Large intestine (tissue), 3 donors: Measurements from ENCODE around the gene RCC2. TPM values are rescaled to one million over a fixed set of nuclear protein-coding genes. Genes with fewer than 3 reads are reported as not detected.

Experiments
- DNase-seq, 2 donors: peaks; one replicate each; pipeline versions ENCODE4 v3.0.0 to v3.0.0-alpha.2; 2013
- H3K27ac ChIP-seq: one replicate; pipeline ENCODE4 v1.5.1; 2013; ENCODE audit warnings: low read length
- H3K27me3 ChIP-seq: 2 replicates; pipeline ENCODE4 v1.6.1; 2013; ENCODE audit warnings: low read length; ENCODE audit not compliant: control insufficient read depth, insufficient read depth
- H3K36me3 ChIP-seq: 2 replicates; pipeline ENCODE4 v1.6.1; 2013; ENCODE audit warnings: low read length; ENCODE audit not compliant: control insufficient read depth, insufficient read depth
- H3K4me1 ChIP-seq: one replicate; pipeline ENCODE4 v1.6.1; 2013; ENCODE audit warnings: low read length; ENCODE audit not compliant: control insufficient read depth, insufficient read depth
- H3K4me3 ChIP-seq: one replicate; pipeline ENCODE4 v1.5.1; 2013; ENCODE audit warnings: low read length
- H3K9me3 ChIP-seq: one replicate; pipeline ENCODE4 v1.6.1; 2013; ENCODE audit warnings: mild to moderate bottlenecking, low read depth, low read length, moderate library complexity; ENCODE audit not compliant: control insufficient read depth
- WGBS: methylation state at CpG from one replicate; pipeline ENCODE4 v1.1.5; 2013; ENCODE audit warnings: low lambda C conversion rate; ENCODE audit not compliant: insufficient coverage; 5-methylcytosine and 5-hydroxymethylcytosine counted together
- polyA plus RNA-seq: library from polyadenylated mRNA; unstranded; fragments of 120-200 nt; gene quantifications from one replicate; pipeline ENCODE4 v1.2.1, GENCODE V29; 2013

The RCC2 gene
- polyA plus RNA-seq, 1 donor: 51.0 TPM

- no peak overlapping the region for H3K4me3 ChIP-seq
- WGBS: 68% methylated on average over 3 of the region's 11 CpGs
- no peaks in the 10 kb centered on the region for H3K4me1 ChIP-seq
- no peak overlapping the region for H3K27ac ChIP-seq
- peaks cover 2% of the 10 kb centered on the region for H3K27me3 ChIP-seq
- H3K9me3 ChIP-seq: no peaks in the 10 kb centered on the region
- DNase-seq: no peak
- no peaks in the 10 kb centered on the region for H3K36me3 ChIP-seq
Observed at GRCh38 chr1:17359031-17359430, 80.4 kb downstream of the RCC2 start.

DNA sequence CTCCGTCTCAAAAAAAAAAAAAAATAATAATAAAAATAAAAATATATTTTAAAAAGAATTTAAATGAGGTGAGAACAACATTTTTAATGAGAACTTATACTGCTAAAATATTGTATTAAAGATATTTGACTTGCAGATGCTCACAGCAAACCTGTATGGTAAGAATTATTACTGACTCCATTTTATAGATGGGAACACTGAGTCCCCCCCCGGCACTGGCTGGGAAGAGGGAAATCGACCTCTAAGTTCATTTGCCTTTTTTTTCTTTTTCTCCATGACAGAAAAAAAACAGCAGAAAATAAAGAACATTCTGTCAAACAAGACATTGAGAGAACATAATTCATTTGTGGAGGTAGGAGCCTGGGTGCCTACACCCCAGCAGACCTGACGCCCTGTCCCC lies 80.9 kb downstream of the RCC2 start:
- no peak for DNase-seq
- H3K27me3 ChIP-seq: peaks cover 2% of the 10 kb centered on the region
- H3K4me3 ChIP-seq: no peak overlapping the region
- no peaks in the 10 kb centered on the region for H3K9me3 ChIP-seq
- no peak overlapping the region for H3K27ac ChIP-seq
- no peaks in the 10 kb centered on the region for H3K36me3 ChIP-seq
- 100% methylated on average over 1 of the region's 4 CpGs for WGBS
- no peaks in the 10 kb centered on the region for H3K4me1 ChIP-seq

Other genes with a start within 250 kb of the RCC2 start
- not detected for gene PADI1, start 234.5 kb downstream of the RCC2 start, polyA plus RNA-seq
- not detected for gene PADI3, start 190.6 kb downstream of the RCC2 start, polyA plus RNA-seq
- 0.10 TPM for gene PADI4, start 131.5 kb downstream of the RCC2 start, polyA plus RNA-seq
- gene PADI6, start 67.5 kb downstream of the RCC2 start, polyA plus RNA-seq: not detected
- gene ARHGEF10L, start 100.0 kb upstream of the RCC2 start, polyA plus RNA-seq: 85.1 TPM